Adipocyte (in vitro differentiated cells): ENCODE measurements around the gene SHANK2.

Source experiments
- DNase-seq: peaks from one replicate; pipeline ENCODE4 v3.0.0-alpha.2; 2015; ENCODE audit warnings: low read depth
- H3K27me3 ChIP-seq: replicated peaks from 2 replicates; pipeline ENCODE4 v1.7.0; 2013; ENCODE audit warnings: mild to moderate bottlenecking, low read length, moderate library complexity; ENCODE audit not compliant: control insufficient read depth, insufficient read depth
- H3K36me3 ChIP-seq: 2 replicates; pipeline ENCODE4 v1.7.0; 2013; ENCODE audit warnings: low read length, mild to moderate bottlenecking, moderate library complexity; ENCODE audit not compliant: control insufficient read depth, insufficient read depth, severe bottlenecking
- H3K4me1 ChIP-seq: 2 replicates; pipeline ENCODE4 v1.7.0; 2013; ENCODE audit warnings: mild to moderate bottlenecking, low read length, moderate library complexity; ENCODE audit not compliant: control insufficient read depth, insufficient read depth
- H3K4me3 ChIP-seq: 2 replicates; pipeline ENCODE4 v1.7.0; 2013; ENCODE audit warnings: mild to moderate bottlenecking, low read length, moderate library complexity
- H3K9ac ChIP-seq: 2 replicates; pipeline ENCODE4 v1.7.0; 2013; ENCODE audit warnings: mild to moderate bottlenecking, low read length, moderate library complexity
- H3K9me3 ChIP-seq: 2 replicates; pipeline ENCODE4 v1.7.0; 2013; ENCODE audit warnings: mild to moderate bottlenecking, low read length, moderate library complexity; ENCODE audit not compliant: control insufficient read depth

The SHANK2 gene

GRCh38 chr11:71202966-71203365 is 49.4 kb downstream of the SHANK2 start:
- DNase-seq = no peak
- H3K9ac ChIP-seq = no peak overlapping the region
- H3K4me3 ChIP-seq = no peak overlapping the region
- H3K9me3 ChIP-seq = no peaks in the 10 kb centered on the region
- peaks cover 8% of the 10 kb centered on the region for H3K4me1 ChIP-seq
- H3K27me3 ChIP-seq = no peaks in the 10 kb centered on the region
- H3K36me3 ChIP-seq = no peaks in the 10 kb centered on the region

DNA sequence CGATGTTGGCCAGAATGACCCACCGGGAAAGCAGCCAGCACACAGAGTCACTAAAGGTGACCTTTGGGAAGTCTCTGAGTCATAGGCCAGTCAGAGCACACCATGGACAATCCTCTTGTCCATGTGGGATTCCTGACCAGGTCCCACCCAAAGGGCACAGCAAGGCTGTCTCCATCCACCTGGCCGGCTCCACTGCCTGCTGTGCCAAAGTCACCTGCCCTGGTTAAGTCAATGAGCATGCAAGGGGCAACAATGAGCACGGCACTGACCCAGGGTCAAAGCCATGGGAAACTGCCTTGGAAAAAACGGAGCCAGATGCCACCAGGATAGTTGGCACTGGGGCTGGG is 49.8 kb downstream of the SHANK2 start:
- Histone ChIP-seq H3K9me3 (no peaks in the 10 kb centered on the region), H3K4me3 (no peak overlapping the region), H3K4me1 (peaks cover 8% of the 10 kb centered on the region), H3K27me3 (no peaks in the 10 kb centered on the region), H3K9ac (no peak overlapping the region), H3K36me3 (no peaks in the 10 kb centered on the region)
- DNase-seq = no peak
